H1 (cell line): ENCODE results near the gene SLC38A2. TPM values are rescaled to one million over a fixed set of nuclear protein-coding genes. Genes with fewer than 3 reads are reported as not detected.

Experiments used
- CTCF ChIA-PET: fragments of 300-600 bp; sonication (Branson Sonifier 250); formaldehyde crosslinking; loops from one replicate; lab custom pipeline; 2021; ENCODE audit not compliant: partially characterized antibody; lab: Charles Lee
- POLR2A ChIA-PET: fragments of 300-600 bp; sonication (Branson Sonifier 250); formaldehyde crosslinking; loops from one replicate; lab custom pipeline; 2021; ENCODE audit warnings: inconsistent platforms; ENCODE audit not compliant: partially characterized antibody; lab: Charles Lee
- DNase-seq, 2 experiments: peaks; one replicate each; pipeline versions ENCODE4 v3.0.0 to v3.0.0-alpha.2; 2010 to 2022; ENCODE audit warnings: low spot score in 2 of 2, low read depth in 1 of 2, mixed read lengths in 1 of 2
- FAIRE-seq: peaks from 2 replicates; lab custom pipeline; 2011; peaks lifted over from hg19 to GRCh38; lab: Jason Lieb, UNC
- H2AFZ ChIP-seq: 2 replicates; pipeline ENCODE4 v1.8.1; 2012; ENCODE audit warnings: low read length, inconsistent platforms
- H2AK5ac ChIP-seq: 2 replicates; pipeline ENCODE4 v1.6.1; 2013; ENCODE audit warnings: low read depth, low read length
- H2BK120ac ChIP-seq: replicated peaks from 2 replicates; pipeline ENCODE3; 2013; ENCODE audit warnings: low read depth, low read length, inconsistent platforms
- H2BK12ac ChIP-seq: 2 replicates; pipeline ENCODE4 v1.6.1; 2013; ENCODE audit warnings: low read depth, low read length
- H2BK15ac ChIP-seq: 2 replicates; pipeline ENCODE4 v1.6.1; 2013; ENCODE audit warnings: low read length
- H2BK20ac ChIP-seq: 2 replicates; pipeline ENCODE4 v1.6.1; 2013; ENCODE audit warnings: low read length
- H2BK5ac ChIP-seq: 2 replicates; pipeline ENCODE4 v1.6.1; 2013; ENCODE audit warnings: low read depth, low read length
- H3K14ac ChIP-seq: 2 replicates; pipeline ENCODE4 v1.6.1; 2013; ENCODE audit warnings: inconsistent platforms; ENCODE audit not compliant: insufficient read length
- H3K18ac ChIP-seq: 2 replicates; pipeline ENCODE4 v1.6.1; 2013; ENCODE audit warnings: low read length; ENCODE audit errors: extremely low read depth
- H3K23ac ChIP-seq: 2 replicates; pipeline ENCODE4 v1.6.1; 2013; ENCODE audit warnings: inconsistent platforms; ENCODE audit not compliant: insufficient read length
- H3K23me2 ChIP-seq: 2 replicates; pipeline ENCODE4 v1.6.1; 2013; ENCODE audit warnings: low read depth, low read length
- H3K27ac ChIP-seq: 2 replicates; pipeline ENCODE4 v1.6.1; 2011; ENCODE audit warnings: low read depth, low read length, inconsistent platforms
- H3K27me3 ChIP-seq, 4 experiments: replicated peaks in 1 of 4; 1 replicate in 1 of 4; 2 replicates in 3 of 4; pipeline versions ENCODE4 v1.6.1 to v1.8.1; 2011 to 2013; ENCODE audit warnings: low read length in 3 of 4, mild to moderate bottlenecking in 3 of 4, inconsistent platforms in 2 of 4, mixed read lengths in 2 of 4, moderate library complexity in 1 of 4; ENCODE audit not compliant: control insufficient read depth in 3 of 4, insufficient read depth in 3 of 4; ENCODE audit errors: extremely low read depth in 1 of 4
- H3K36me3 ChIP-seq, 4 experiments: 2 replicates each; pipeline versions ENCODE4 v1.6.1 to v1.8.1; 2011 to 2013; ENCODE audit warnings: mild to moderate bottlenecking in 4 of 4, low read length in 3 of 4, moderate library complexity in 2 of 4, control low read depth in 1 of 4, inconsistent platforms in 1 of 4; ENCODE audit not compliant: insufficient read depth in 4 of 4, control insufficient read depth in 2 of 4
- H3K4ac ChIP-seq: replicated peaks from 2 replicates; pipeline ENCODE3; 2013; ENCODE audit warnings: low read length, low read depth, mixed read lengths, inconsistent platforms; ENCODE audit not compliant: insufficient read length
- H3K4me1 ChIP-seq, 4 experiments: replicated peaks in 1 of 4; 1 replicate in 1 of 4; 2 replicates in 3 of 4; pipeline versions ENCODE4 v1.6.1 to v1.8.1; 2011 to 2013; ENCODE audit warnings: low read length in 3 of 4, inconsistent platforms in 2 of 4, mixed read lengths in 1 of 4; ENCODE audit not compliant: insufficient read depth in 4 of 4, control insufficient read depth in 3 of 4
- H3K4me2 ChIP-seq, 2 experiments: 2 replicates each; pipeline versions ENCODE4 v1.6.1 to v1.8.1; 2011 to 2013; ENCODE audit warnings: low read depth in 2 of 2, low read length in 2 of 2, control low read depth in 1 of 2, inconsistent platforms in 1 of 2, mild to moderate bottlenecking in 1 of 2; ENCODE audit not compliant: insufficient read depth in 1 of 2
- H3K4me3 ChIP-seq, 4 experiments: fragments of 200-600, 300-600 bp in 1 of 4; sonication (generic), shearing (Covaris generic), sonication (Bioruptor Twin) in 1 of 4; 2 replicates each; pipeline versions ENCODE4 v1.5.1 to v1.8.1; 2011 to 2016; ENCODE audit warnings: low read length in 4 of 4, low read depth in 3 of 4, control low read depth in 2 of 4, inconsistent platforms in 2 of 4, mild to moderate bottlenecking in 2 of 4, mixed read lengths in 1 of 4, moderate library complexity in 1 of 4; ENCODE audit not compliant: insufficient read depth in 2 of 4; ENCODE audit errors: extremely low read depth in 1 of 4
- H3K56ac ChIP-seq: replicated peaks from 2 replicates; pipeline ENCODE3; 2013; ENCODE audit warnings: low read depth, mild to moderate bottlenecking, mixed read lengths, low read length, inconsistent platforms; ENCODE audit not compliant: insufficient read length
- H3K79me1 ChIP-seq: 2 replicates; pipeline ENCODE4 v1.6.1; 2013; ENCODE audit warnings: low read depth, low read length, control low read depth
- H3K79me2 ChIP-seq, 2 experiments: 2 replicates each; pipeline versions ENCODE4 v1.6.1 to v1.8.1; 2012 to 2013; ENCODE audit warnings: low read length in 2 of 2, mild to moderate bottlenecking in 2 of 2, inconsistent platforms in 1 of 2; ENCODE audit not compliant: insufficient read depth in 2 of 2, control insufficient read depth in 1 of 2
- H3K9ac ChIP-seq, 4 experiments: replicated peaks in 1 of 4; 1 replicate in 1 of 4; 2 replicates in 3 of 4; pipeline versions ENCODE4 v1.6.1 to v1.8.1; 2011 to 2013; ENCODE audit warnings: low read depth in 3 of 4, low read length in 3 of 4, control low read depth in 2 of 4, mild to moderate bottlenecking in 2 of 4, moderate library complexity in 2 of 4, inconsistent platforms in 1 of 4; ENCODE audit errors: extremely low read depth in 1 of 4
- H3K9me3 ChIP-seq, 2 experiments: 2 replicates each; pipeline versions ENCODE4 v1.6.1 to v1.8.1; 2012 to 2013; ENCODE audit warnings: mild to moderate bottlenecking in 2 of 2, moderate library complexity in 2 of 2, control low read depth in 1 of 2, inconsistent platforms in 1 of 2, low read depth in 1 of 2, low read length in 1 of 2, mixed read lengths in 1 of 2; ENCODE audit not compliant: insufficient read depth in 2 of 2
- H4K20me1 ChIP-seq, 2 experiments: replicated peaks in 1 of 2; 2 replicates each; pipeline versions ENCODE3 to v1.8.1; 2011 to 2013; ENCODE audit warnings: inconsistent platforms in 2 of 2, low read length in 2 of 2, mild to moderate bottlenecking in 1 of 2; ENCODE audit not compliant: insufficient read depth in 2 of 2, control insufficient read depth in 1 of 2
- H4K5ac ChIP-seq: 2 replicates; pipeline ENCODE4 v1.6.1; 2013; ENCODE audit warnings: low read length, low read depth, mixed read lengths, inconsistent platforms; ENCODE audit not compliant: insufficient read length
- H4K8ac ChIP-seq: 2 replicates; pipeline ENCODE4 v1.8.0; 2013; ENCODE audit warnings: mild to moderate bottlenecking, moderate library complexity, low read length, inconsistent platforms; ENCODE audit not compliant: insufficient read depth; ENCODE audit errors: extremely low read depth
- H4K91ac ChIP-seq: replicated peaks from 2 replicates; pipeline ENCODE3; 2013; ENCODE audit warnings: low read length, mixed read lengths, inconsistent platforms; ENCODE audit not compliant: insufficient read length
- BRCA1 ChIP-seq: IDR thresholded peaks from 2 replicates; pipeline ENCODE4 v1.6.1; 2012; ENCODE audit warnings: low read depth, low read length, improper control_type of control experiment
- CHD1 ChIP-seq: IDR thresholded peaks from 2 replicates; pipeline ENCODE4 v1.6.1; 2012; ENCODE audit warnings: low read depth, low read length, improper control_type of control experiment
- CHD2 ChIP-seq: IDR thresholded peaks from 2 replicates; pipeline ENCODE4 v1.6.1; 2012; ENCODE audit warnings: low read length, improper control_type of control experiment
- EP300 ChIP-seq, 2 experiments: IDR thresholded peaks; 1 replicate in 1 of 2; 2 replicates in 1 of 2; pipeline ENCODE4 v1.6.1; 2011 to 2012; ENCODE audit warnings: low read depth in 2 of 2, low read length in 2 of 2, mild to moderate bottlenecking in 2 of 2, borderline replicate concordance in 1 of 2, inconsistent platforms in 1 of 2, moderate library complexity in 1 of 2
- HDAC6 ChIP-seq: IDR thresholded peaks from one replicate; pipeline ENCODE4 v1.7.1; 2012; ENCODE audit warnings: low read depth, mild to moderate bottlenecking, inconsistent platforms, low read length, moderate library complexity
- MAFK ChIP-seq: IDR thresholded peaks from 2 replicates; pipeline ENCODE4 v1.6.1; 2012; ENCODE audit warnings: low read depth, mild to moderate bottlenecking, improper control_type of control experiment, low read length
- NRF1 ChIP-seq: IDR thresholded peaks from 2 replicates; pipeline ENCODE4 v1.6.1; 2011; ENCODE audit warnings: mild to moderate bottlenecking, low read depth, low read length, improper control_type of control experiment
- POLR2AphosphoS5 ChIP-seq: IDR thresholded peaks from 2 replicates; pipeline ENCODE4 v1.6.1; 2011; ENCODE audit warnings: low read depth, low read length
- RFX5 ChIP-seq: IDR thresholded peaks from 2 replicates; pipeline ENCODE4 v1.6.1; 2011; ENCODE audit warnings: low read depth, low read length, improper control_type of control experiment, borderline replicate concordance
- SIN3A ChIP-seq, 2 experiments: IDR thresholded peaks in 1 of 2; conservative IDR thresholded peaks in 1 of 2; 2 replicates each; pipeline ENCODE4 v1.6.1; 2011 to 2012; ENCODE audit warnings: low read length in 2 of 2, improper control_type of control experiment in 1 of 2, low read depth in 1 of 2, mild to moderate bottlenecking in 1 of 2
- SIRT6 ChIP-seq: IDR thresholded peaks from one replicate; pipeline ENCODE4 v1.7.1; 2012; ENCODE audit warnings: low read length, inconsistent platforms
- SUZ12 ChIP-seq: fragments of 200-600 bp; sonication (generic); IDR thresholded peaks from 2 replicates; pipeline ENCODE4 v1.6.1; 2012; ENCODE audit warnings: mild to moderate bottlenecking, inconsistent platforms, low read length, moderate library complexity, mixed read lengths
- TEAD4 ChIP-seq: IDR thresholded peaks from 2 replicates; pipeline ENCODE4 v1.6.1; 2012; ENCODE audit warnings: low read depth, low read length, inconsistent platforms, mixed read lengths
- WGBS, 2 experiments: shearing (Covaris generic) in 1 of 2; methylation state at CpG; one replicate each; pipeline versions ENCODE4 v1.1.6 to v1.1.7; 2013 to 2015; ENCODE audit warnings: low lambda C conversion rate in 2 of 2, mixed read lengths in 2 of 2, inconsistent platforms in 1 of 2, low coverage in 1 of 2, missing lambda C conversion rate in 1 of 2; ENCODE audit not compliant: insufficient replicate concordance in 2 of 2, insufficient coverage in 1 of 2, insufficient read length in 1 of 2; ENCODE audit errors: extremely low coverage in 1 of 2, missing lambda C conversion rate in 1 of 2; 5-methylcytosine and 5-hydroxymethylcytosine counted together
- polyA plus RNA-seq, 7 experiments: library from polyadenylated mRNA; depleted of rRNA in 3 of 7; stranded (reverse) in 5 of 7; unstranded in 2 of 7; fragments of >200 nt in 5 of 7; fragments of 200-250 nt in 2 of 7; gene quantifications; 1 replicate in 5 of 7; 2 replicates in 1 of 7; 4 replicates in 1 of 7; pipeline versions ENCODE4 v1.2.1 to v1.2.3, GENCODE V29; 2011 to 2013; ENCODE audit warnings: missing spikeins in 2 of 7, mixed read lengths in 2 of 7
- total RNA-seq: library from RNA; stranded (reverse); fragmentation: NEBNext Ultra II Directional; extraction: Animal tissue kit (Norgen Biotek cat#: 25700); gene quantifications from 2 replicates; pipeline ENCODE4 v1.2.1, GENCODE V29; 2021
- TF ChIP-seq, protein P1 (sequence below): IDR thresholded peaks from 2 replicates; pipeline ENCODE4 v1.6.1; 2012; ENCODE audit warnings: low read length, inconsistent platforms

Gene SLC38A2
- total and polyA plus RNA-seq, 2 of the 8 experiments (the other 6 are each of a cell fraction or from before 2014, with no cell fraction given): 163 to 684 TPM

DNA sequence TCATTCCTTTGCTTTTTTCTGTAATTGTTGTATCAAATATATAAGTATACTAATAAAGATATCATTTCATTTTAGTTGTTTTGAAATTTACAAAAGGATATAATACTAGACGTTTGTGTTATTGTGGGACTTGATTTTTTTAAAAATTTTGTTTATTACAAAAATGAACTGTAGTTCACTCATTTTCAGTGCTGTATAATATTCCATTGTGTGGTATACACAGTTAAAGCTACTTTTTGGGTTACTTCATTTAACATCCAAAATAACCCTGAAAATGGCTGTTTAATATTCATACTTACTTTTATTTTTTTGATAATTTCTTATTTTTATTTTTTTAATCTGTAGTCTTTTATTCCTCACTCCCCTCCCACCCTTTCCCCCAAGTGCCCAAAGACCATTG is 21.4 kb downstream of the SLC38A2 start:
- Histone ChIP-seq H3K27ac (no peak overlapping the region), H3K23ac (no peak overlapping the region), H4K91ac (no peak overlapping the region), H4K20me1 (no peaks in the 10 kb centered on the region), H2AK5ac (no peak overlapping the region), H3K27me3 (no peaks in the 10 kb centered on the region), H3K9ac (no peak overlapping the region), H3K23me2 (no peaks in the 10 kb centered on the region), H3K4ac (no peak overlapping the region), H2BK12ac (no peak overlapping the region), H3K36me3 (no peaks in the 10 kb centered on the region)
- no peak for DNase-seq
- WGBS, 2 experiments: 86% methylated on average over 1 of the region's 1 CpG; no CpG with 5 or more reads in 1 of the 2 experiments
- no peak for TF ChIP-seq BRCA1
- TF ChIP-seq HDAC6: no peak
- no peak for TF ChIP-seq POLR2AphosphoS5
- no peak for TF ChIP-seq CHD1
- TF ChIP-seq MAFK: no peak
- TF ChIP-seq SUZ12: no peak
- no peak for TF ChIP-seq TEAD4
- TF ChIP-seq, protein P1, sequence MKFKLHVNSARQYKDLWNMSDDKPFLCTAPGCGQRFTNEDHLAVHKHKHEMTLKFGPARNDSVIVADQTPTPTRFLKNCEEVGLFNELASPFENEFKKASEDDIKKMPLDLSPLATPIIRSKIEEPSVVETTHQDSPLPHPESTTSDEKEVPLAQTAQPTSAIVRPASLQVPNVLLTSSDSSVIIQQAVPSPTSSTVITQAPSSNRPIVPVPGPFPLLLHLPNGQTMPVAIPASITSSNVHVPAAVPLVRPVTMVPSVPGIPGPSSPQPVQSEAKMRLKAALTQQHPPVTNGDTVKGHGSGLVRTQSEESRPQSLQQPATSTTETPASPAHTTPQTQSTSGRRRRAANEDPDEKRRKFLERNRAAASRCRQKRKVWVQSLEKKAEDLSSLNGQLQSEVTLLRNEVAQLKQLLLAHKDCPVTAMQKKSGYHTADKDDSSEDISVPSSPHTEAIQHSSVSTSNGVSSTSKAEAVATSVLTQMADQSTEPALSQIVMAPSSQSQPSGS: no peak
- no peak for TF ChIP-seq NRF1
- no peak for TF ChIP-seq SIN3A (conservative IDR thresholded peaks at IDR 0.05 in 1 of 2, IDR thresholded peaks at IDR 0.05 in 1 of 2; ENCODE audit: low read depth in 1 of 2, low read length in 2 of 2)
- TF ChIP-seq SIRT6: no peak
- no peak for TF ChIP-seq CHD2
- no peak for TF ChIP-seq EP300 (IDR thresholded peaks at IDR 0.05; ENCODE audit: borderline replicate concordance in 1 of 2, low read depth in 2 of 2, low read length in 2 of 2)
- TF ChIP-seq RFX5: no peak
- TF ChIP-seq, all 59 proteins: peak for 0
- no peak overlapping the region for H3K56ac ChIP-seq
- no peak for FAIRE-seq
- H3K4me1 ChIP-seq: no peaks in the 10 kb centered on the region
- no peak overlapping the region for H4K5ac ChIP-seq
- no peak overlapping the region for H3K14ac ChIP-seq
- H3K9me3 ChIP-seq: no peaks in the 10 kb centered on the region
- H2AFZ ChIP-seq: no peak overlapping the region
- no peak overlapping the region for H2BK20ac ChIP-seq
- no peak overlapping the region for H3K18ac ChIP-seq
- H4K8ac ChIP-seq: no peak overlapping the region
- CTCF ChIA-PET: no interaction called here
- no peak overlapping the region for H2BK15ac ChIP-seq
- no peak overlapping the region for H2BK5ac ChIP-seq
- no peaks in the 10 kb centered on the region for H3K79me1 ChIP-seq
- no peak overlapping the region for H3K4me3 ChIP-seq
- H3K79me2 ChIP-seq: no peaks in the 10 kb centered on the region
- POLR2A ChIA-PET: interaction anchor here (1.3 to 2.0 kb wide), 2 partner anchors 11 to 13 kb away, joined by 3 to 7 read pairs; no protein-coding TSS in a partner anchor
- H3K4me2 ChIP-seq: no peak overlapping the region
- H2BK120ac ChIP-seq: no peak overlapping the region
